GM21526 (cell line): Measurements from ENCODE around the gene MTSS2.

Experiments used
- ATAC-seq: cut with Tn5 transposase; IDR thresholded peaks from one replicate; pipeline ENCODE4 v1.9.1; 2021; ENCODE audit warnings: moderate library complexity; ENCODE audit not compliant: unreplicated experiment, low FRiP score

Gene MTSS2

DNA sequence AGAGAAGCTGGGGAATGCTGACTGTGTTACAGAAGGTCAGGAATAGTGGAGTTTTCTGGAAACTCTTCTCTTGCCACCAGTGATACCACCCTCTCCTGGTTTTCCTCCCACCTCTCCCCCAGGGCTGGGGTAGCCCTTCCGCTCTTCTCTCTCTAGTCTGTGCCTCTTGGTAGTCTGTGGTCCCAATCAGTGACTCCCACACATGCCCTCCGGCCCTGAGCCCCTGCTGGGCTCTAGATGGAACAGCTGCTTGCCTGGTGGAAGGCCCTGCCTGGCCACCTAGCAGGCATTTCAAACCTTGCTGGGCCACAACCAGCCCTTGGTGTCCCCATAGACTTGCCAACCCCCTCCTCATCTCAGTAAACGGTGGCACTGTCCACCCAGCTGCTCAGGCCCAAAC lies 15.2 kb upstream of the MTSS2 start:
- no peak for ATAC-seq

DNA sequence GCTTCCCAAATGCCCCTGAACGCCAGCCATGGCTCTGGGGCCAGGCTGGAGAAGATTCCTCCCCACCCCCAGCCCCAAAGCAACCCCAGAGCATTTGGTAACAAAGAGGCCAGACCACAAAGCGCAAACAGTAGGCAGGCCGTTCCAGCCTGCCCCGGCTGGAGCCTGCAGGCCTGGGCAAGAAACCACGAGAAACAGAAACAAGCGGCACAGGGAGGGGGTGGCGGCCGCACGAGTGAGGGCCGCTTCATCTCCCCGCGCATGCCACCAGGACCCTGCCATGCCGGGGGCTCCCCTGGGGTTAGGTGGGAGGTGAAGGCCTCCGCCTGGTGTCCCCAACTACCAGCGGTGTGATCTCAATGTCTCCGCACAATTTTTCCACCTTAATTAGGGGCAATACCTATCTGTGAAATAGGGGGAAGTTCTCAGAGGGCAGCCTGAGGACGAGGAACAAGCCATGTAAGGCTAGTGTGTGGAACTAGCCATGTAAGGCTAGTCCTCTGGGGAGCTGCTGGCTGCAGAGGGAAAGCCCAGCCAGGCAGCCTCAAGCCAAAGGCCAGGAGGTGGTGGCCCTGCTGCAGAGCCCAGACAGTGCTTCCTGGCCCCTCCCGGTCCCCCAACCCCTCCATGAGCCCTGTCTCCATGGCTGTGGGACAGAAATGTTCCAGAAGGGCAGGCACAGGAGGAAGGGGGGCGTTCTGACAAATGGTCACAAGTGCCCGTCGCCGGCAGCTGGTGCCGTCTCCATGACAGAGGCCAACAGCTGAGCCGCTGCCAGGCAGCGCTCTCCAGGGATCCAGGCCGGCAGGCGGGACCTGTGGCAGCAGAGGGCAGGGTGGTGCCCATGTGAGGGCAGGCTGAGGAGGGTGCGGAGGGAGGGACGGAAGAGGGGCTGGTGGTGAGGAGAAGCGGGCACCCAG lies 14.5 kb upstream of the MTSS2 start:
- no peak for ATAC-seq

DNA sequence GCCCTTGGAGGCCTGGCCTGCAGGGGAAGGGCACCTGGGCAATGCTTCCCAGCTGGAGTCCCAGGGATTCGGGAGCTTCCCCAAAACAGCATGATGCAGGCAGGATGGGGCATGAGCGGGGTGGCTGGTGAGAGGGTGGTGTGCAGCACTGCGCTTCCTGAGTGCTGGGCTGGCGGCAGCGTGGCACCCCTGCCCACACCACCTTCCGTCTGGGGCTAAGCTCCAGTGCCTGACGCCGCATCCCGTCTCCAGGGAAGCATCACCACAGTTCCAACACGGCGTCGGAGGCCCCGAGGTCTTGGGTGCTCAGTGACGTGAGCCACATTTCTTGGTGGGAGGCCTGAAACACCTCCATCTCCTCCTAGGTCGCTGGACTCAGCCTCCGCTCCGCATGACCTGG lies 13.8 kb upstream of the MTSS2 start:
- no peak for ATAC-seq

DNA sequence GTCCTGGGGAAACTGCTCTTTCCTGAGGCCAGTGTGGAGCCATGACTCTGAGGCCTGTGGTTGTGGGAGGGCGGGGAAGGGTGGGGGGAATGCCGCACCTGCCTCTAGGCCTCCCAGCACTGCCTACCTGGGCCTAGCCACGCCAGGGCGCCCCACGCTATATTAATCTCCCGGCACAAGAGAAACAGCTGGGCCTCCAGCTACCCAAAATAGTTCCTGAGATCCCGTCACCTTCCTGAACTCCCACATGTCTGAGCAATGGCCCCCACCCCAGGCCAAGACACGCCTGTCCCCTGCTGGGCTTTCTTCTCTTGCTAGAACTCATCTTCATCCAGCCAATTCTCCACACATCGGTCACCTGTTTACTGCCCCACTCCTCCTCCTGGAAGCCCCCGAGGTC lies 13.0 kb upstream of the MTSS2 start:
- ATAC-seq: no peak

DNA sequence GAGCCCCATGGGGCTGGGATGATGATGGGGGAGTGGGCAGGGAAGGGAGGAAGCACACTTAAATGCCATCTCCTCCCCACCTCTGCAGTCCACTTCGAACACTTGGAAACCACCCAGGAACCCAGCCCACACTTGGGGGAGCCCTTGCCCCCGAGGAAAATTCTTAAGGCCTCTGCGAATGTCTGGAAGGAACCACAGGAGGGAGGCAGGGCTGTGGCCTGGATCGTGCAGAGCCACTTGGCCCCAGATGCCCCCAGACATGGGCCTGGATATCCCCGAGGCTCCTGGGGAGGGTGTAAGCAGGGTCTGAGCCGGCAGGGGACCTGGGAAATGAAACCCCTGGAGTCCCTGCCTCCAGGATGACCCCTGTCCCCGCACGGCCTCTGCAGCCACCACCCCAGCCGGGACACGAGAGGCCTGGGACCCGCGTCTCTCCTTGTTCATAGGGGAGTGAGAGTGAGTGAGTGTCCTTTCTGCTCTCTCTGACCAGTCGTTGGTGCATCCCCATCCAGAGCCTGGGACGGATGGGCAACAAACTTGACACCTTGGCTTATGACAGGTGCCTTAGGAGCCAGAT lies 11.8 kb upstream of the MTSS2 start:
- no peak for ATAC-seq

DNA sequence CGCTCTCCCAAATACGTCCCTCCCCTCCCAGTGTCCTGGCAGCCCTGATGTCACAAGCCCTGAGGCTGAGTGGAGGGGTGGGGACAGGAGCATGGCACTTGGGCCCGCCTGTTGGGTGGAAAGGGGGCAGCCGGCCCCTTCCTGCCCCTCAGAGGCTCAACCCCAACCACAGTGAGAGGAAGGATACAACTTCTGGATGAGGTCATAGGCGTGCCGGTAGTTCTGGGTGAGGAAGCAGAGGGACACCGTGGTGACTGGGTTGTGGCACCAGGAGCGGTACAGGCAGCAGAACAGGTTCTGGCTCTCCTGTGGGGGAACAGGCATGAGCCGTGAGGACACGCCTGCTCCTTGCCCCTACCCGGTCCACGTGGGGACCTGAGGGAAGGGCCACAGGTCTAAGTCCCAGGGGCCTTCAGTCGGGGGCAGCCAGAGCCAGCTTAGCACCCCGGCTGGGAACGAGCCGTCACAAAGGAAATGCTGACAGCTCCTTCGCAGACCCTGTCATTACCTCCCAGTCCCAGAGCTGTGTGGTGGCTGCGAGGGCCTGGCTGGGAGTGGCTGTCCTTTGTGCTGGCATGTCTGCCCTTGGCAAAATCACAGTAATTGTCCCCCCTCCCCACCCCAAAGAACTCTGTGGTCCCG lies 11.2 kb upstream of the MTSS2 start:
- ATAC-seq: no peak

DNA sequence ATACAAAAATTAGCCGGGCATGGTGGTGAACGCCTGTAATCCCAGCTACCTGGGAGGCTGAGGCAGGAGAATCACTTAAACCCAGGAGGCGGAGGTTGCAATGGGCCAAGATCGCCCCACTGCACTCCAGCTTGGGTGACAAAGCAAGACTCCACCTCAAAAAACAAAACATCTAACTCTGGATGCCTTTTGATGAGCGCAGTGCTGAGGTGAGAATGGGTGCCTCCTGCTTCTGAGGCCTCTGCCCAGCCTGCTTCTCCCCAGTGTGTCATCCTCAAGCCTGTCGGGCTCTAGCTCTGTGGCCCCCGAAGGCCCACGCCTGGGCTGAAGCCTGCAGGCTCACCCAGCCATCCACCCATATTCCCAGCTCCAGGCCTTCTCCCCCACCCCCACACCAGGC lies 10.5 kb upstream of the MTSS2 start:
- ATAC-seq: no peak

DNA sequence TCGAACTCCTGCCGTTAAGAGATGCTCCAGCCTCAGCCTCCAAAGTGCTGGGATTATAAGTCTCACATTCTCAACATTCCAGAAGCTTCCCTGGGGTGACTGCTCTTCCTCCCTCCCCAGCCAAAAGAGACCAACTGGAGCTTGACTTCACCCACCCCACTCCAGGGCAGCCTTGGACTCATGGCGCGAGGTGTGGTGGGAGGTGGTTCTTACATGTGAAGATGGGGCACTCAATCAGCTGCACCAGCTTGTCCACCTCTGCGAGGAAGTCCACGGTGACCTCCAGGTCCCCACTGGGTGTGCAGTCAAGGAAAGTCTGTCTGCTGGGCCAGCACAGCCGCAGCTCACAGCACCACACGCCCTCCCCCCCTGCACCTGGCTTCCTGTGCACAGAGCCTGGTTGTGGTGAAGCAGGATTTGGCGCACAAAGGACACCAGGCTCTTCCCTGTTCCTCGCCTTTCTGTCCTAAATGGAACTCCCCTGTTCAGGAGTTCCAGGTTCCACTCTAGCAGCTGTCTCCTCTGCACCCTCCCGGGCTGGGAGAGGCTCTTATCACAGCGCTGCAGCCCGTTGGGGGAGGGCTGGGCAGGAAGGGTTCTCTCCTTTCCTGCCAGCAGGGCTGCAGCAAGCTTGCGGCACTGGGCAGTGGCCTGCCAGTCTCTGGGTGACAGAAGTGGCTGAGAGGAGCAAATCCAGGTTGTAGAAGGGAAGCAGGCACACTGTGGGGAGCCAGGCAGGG lies 9.6 kb upstream of the MTSS2 start:
- no peak for ATAC-seq

DNA sequence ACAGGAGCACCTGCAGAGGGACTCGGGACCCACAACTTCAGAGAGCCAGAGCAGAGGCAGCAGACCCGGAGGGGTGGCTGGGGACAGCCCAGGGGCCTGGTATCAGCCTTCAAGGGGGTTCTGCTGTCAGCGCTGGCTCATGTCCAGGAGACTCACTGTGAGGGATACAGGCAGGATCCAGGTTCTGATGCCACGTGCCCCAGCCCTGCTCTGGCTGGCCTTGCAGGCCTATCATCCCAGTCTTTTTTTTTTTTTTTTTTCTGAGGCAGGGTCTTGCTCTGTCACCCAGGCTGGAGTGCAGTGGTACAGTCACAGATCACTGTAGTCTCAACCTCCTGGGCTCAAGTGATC lies 9.0 kb upstream of the MTSS2 start:
- no peak for ATAC-seq

DNA sequence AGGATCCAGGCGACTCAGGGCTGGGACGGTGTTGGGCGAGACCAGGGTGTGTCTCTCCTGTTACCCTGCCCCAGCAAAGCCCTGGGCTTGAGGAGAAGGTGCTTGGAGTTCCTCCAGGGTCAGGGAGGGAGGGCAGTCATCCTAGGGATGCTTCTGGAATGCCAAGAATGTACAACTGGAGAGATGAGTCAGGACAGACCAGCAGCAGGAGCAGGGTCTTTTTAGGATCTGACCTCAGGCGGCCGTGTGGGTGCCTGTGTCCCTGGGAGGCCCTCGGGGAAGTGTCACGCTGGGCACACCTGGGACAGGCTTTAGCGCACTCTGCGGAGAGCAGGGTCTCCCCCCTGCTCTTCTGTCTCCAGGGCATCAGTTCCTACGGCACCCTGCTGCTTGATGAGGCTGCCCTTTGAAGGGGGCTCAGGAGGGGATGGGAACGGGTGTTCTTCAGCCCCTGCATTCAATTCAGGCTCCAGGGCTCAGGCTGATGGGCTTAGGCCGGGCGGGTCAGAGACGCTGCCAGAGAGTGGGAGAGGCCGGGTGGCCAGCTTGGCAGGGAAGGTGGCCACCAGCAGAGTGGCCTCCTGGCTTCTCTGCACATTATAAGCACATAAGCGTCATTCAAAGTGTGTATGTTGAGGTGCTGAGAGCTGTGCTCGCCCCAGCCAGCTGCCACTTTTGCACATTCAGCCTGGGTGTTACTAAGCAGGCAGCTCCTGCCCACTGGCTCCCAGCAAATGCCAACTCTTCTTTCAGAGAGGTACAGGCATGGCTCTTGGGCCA lies 8.4 kb upstream of the MTSS2 start:
- no peak for ATAC-seq

DNA sequence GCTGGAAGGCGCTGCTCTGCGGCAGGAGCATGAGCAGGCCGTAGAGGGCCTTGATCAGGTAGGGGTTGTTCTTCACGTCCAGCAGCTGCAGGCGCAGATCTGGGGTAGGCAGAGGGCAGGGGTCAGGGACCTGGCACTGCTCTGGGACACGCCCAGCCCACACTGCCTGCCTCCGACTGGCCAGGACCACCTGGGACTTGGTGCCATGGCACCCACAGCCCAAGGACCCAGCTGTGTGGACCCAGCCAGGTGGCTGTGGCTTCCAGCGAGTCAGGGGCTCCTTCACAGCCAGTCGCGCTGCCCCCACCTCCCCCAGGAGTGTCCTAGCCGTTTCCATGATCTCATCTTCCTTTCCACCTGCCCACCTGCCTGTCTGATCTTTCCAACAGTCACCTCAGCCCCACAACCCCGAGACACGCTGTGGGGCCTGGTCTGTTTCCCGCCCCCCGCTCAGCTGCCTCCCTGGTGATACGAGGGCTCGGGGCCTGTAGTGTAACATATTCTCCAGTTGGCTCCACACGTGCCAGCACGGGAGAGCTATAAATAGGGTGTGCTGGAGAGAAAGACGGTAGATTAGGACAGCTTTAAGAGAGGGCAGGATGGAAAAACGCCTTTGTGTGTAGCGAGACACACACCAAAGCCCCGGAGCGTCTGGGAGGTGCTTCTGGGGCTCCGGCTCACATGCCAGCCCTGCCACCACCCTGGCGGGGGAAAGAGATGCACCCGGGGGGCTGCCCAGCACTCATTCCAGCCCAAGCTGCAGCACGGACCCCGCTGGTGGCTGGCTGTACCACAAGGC lies 7.2 kb upstream of the MTSS2 start:
- ATAC-seq: no peak

DNA sequence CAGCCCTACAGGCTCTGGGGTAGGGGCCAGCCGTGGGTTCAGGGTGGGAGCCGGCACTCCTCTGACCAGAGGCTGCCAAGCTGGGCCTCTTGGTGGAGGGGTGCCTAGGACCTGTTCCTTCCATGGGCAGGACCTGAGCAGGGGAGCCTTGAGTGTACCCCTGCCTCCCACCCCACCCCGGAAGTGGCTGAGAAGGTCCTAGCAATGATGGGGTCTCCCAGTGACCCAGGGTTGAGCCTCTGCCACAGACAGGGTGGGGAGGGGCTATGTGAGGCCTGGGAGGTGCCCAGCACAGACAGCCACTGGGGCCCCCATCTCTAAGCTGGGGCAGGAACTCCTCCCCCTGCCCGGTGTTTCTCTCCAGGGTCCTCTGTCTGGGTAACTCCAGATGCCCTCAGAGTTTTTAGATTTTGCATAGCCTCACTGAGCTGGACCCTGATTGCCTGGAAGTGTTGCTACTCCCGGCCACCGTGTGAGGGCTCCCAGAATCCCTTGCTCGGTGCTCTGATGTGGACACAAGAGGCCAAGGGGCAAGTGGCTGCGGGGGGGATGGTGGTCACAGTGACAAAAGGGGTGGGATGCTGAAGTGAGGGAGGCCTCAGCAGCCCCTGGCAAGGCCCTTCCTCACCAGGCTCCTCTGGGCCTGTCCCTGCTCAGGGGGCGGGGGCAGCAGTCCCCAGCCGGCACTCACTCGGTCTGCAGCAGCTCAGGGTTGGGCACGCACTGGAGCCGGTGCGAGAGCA lies 6.4 kb upstream of the MTSS2 start:
- ATAC-seq: no peak

DNA sequence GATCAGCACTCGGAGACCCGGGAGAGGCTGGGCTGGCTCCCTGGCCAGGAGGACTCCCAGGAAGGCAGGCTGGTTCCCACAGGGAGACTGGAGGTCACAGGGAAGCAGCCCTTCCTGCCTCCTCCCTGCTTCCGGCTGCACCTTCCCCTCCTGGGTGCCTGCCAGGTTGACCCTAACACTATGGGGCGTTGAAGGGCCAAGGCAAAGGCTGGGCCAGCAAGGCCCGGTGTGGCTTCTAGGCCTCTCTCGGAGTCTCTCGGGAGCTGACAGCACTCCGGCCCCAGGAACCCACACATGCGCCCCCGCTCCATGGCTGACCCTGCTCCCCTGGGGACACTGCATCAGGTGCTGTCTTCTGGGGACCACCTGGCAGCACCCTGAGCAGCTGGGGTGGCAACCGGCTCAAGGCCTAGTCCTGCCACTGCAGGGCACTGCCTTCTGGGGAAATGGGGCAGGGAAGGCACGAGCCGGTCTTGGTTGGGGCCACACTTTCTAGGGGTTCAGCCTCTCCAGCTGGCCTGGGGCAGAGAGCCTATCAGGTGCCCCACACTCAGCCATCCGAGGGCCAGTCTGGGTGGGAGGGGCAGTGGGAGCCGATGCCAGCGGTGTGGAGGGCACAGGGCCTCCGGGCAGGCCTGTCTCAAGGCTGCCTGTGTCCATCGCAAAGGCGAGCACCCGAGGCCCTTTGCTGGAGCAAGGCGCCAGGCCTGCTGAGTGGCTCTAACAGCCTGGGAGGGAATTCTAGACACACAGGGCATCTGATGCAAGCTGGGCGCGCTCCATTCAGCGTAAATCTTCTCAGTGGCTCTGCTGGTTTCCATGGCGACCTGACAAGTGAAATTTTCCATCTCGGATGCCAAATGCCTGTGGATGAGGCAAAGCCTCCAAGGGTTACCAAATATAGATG lies 5.6 kb upstream of the MTSS2 start:
- ATAC-seq: no peak

DNA sequence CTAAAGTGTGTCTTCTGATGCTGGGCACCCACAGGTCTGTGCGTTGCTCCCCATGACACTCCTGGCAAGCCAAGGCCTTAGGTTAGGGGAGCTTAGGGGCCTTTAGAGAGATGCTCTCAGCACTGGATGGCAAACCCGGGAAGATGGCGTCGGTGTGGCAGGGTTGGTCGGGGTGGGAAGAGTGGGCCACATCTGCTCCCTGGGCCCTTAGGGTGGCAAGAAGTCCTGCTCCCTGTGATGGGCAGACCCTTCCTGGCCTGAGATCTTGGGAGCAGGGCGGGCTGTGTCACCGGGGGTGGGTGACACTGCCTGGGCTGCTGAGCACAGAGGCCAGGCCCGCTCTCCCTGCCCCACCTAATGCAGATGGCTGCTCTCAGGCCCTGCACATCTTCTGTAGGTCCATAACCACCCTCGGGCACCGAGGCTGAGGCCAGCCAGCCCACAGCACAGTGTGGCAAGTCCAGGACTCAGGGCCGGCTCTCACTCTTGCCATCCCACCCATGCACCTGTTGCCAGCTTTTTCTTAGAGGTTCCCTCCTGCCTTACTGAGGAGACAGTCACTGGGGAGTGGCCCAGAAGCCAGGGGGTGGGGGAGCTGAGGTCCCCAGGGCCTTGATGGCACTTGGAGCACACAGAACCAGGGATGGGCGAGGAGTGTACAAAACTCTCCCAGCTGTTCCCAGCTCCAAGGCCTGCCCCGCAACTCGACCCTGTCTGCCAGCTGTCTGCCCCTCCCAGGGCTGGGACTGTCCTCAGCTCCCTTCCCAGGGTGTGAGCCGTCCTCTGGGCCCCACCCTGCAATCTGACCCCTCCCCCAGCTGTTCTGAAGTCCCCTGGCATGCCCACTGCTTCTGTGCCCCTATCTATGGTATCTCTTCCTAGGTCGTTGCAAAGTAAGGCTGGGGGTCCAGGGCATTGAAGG lies 4.4 kb upstream of the MTSS2 start:
- ATAC-seq: no peak

DNA sequence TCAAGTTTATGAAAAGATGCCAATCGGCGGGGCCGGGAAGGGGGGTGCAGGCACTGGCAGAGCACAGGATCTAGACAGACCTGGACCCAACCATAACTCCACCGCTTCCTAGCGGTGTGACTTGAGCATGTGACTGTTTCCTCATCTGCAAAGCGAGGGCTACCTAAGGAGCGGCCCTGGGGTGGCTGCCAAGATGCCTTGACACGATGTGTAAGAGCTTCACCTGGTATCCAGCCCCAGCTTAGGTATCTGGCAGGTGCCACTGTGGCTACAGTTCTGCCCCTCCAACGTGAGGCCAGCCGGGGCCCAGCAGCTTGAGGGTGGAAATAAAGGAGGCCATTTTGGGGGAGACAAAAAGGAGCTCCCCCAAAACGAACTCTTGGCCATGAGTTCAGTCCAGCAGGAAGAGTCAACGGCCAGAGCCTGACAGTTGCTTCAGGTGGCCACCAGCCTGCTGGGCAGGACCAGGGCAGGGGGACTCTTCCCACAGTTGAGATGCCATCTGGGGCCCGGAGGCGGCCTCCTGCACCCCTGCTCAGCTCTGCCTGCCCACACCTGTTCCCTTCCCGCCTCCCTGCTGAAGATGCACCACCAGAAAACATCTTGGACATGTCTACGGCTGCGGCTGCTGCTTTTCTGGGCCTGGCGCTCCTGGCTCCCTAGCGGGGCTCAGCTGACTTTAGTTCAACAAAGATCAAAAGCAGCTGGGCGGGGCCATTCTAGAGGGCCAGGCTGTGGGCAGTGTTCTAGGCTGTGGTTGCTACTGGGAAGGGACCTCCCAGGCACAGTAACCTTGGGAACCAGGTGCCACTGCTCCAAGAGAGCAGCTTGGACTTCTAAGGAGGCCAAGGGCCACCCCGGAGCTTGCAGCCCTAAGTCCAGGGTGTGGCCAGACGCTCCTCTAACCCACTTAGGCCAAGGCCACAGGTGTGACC lies 3.4 kb upstream of the MTSS2 start:
- no peak for ATAC-seq

DNA sequence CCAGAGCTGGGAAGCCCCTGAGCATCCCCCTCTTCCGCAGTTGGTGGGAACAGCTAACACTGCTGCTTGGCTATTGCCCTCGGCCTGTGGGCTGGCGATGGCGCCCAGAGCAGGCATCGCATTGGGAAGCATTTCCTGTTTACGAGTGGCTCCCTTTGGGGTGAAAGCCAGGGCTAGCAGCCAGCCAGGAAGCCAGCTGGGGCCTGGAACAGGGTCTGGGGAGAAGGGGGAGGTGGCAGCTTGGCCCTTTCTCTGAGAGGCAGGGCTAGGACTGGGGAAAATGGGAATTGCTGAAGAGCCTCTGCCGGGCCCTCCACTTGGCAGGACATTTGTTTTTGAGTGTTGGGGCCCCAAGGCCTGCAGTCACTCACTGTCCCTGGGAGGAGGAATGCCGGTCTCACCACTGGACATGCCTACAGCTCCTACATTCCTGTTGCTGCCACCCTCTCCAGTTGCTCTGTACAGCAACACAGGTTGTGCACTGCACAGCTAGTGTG lies 2.4 kb upstream of the MTSS2 start:
- ATAC-seq: no peak
